Tibial nerve (tissue), 4 donors: ENCODE data around the gene ASIC1. TPM values are rescaled to one million over a fixed set of nuclear protein-coding genes. Genes with fewer than 3 reads are reported as not detected.

Experiments used
- DNase-seq, 2 donors: peaks; one replicate each; pipeline ENCODE4 v3.0.0-alpha.2; 2019; ENCODE audit warnings: low spot score in 2 of 2
- H3K27ac ChIP-seq, 4 donors: fragments of 200-600 bp; sonication (generic) in 3 of 4; one replicate each; pipeline ENCODE4 v1.5.1; 2017 to 2019; ENCODE audit warnings: mild to moderate bottlenecking in 1 of 4
- H3K27me3 ChIP-seq, 2 donors: fragments of 200-600 bp; sonication (generic) in 1 of 2; one replicate each; pipeline versions ENCODE4 v1.5.1 to v1.6.0; 2017 to 2019
- H3K36me3 ChIP-seq, 3 donors: fragments of 200-600 bp; sonication (generic); one replicate each; pipeline ENCODE4 v1.5.1; 2018 to 2019
- H3K4me1 ChIP-seq, 4 donors: fragments of 200-600 bp; sonication (generic) in 3 of 4; one replicate each; pipeline ENCODE4 v1.5.1; 2017 to 2019
- H3K4me3 ChIP-seq, 4 donors: fragments of 200-600 bp; sonication (generic) in 3 of 4; one replicate each; pipeline ENCODE4 v1.5.1; 2017 to 2019; ENCODE audit warnings: mild to moderate bottlenecking in 1 of 4, moderate library complexity in 1 of 4
- H3K9me3 ChIP-seq, 4 donors: fragments of 200-600 bp; sonication (generic) in 3 of 4; one replicate each; pipeline ENCODE4 v1.5.1; 2017 to 2019
- CTCF ChIP-seq, 5 experiments: fragments of 200-600 bp in 3 of 5; fragments of 450-650 bp in 2 of 5; sonication (generic) in 3 of 5; IDR thresholded peaks; one replicate each; pipeline ENCODE4 v1.5.1; 2016 to 2019; ENCODE audit warnings: antibody characterized with exemption in 5 of 5, mild to moderate bottlenecking in 3 of 5, moderate library complexity in 2 of 5
- EP300 ChIP-seq, 2 donors: sonication (generic); formaldehyde crosslinking; IDR thresholded peaks; one replicate each; pipeline ENCODE4 v1.6.1; 2017; ENCODE audit warnings: antibody characterized with exemption in 2 of 2, mild to moderate bottlenecking in 1 of 2
- POLR2A ChIP-seq, 2 donors: fragments of 450-650 bp; IDR thresholded peaks; one replicate each; pipeline ENCODE4 v1.6.1; 2017; ENCODE audit warnings: antibody characterized with exemption in 2 of 2, mild to moderate bottlenecking in 2 of 2, moderate library complexity in 2 of 2
- WGBS, 2 donors: methylation state at CpG; one replicate each; pipeline ENCODE4 v1.1.5; 2018; 5-methylcytosine and 5-hydroxymethylcytosine counted together
- total RNA-seq, 4 donors: library from RNA; depleted of rRNA; stranded (reverse); fragments of >200 nt; gene quantifications; one replicate each; pipeline ENCODE4 v1.1.0, GENCODE V29; 2016

Gene ASIC1
- total RNA-seq, 4 donors from 2014 or later: 1.8 to 4.2 (median 2.9) TPM; not detected in 1

DNA sequence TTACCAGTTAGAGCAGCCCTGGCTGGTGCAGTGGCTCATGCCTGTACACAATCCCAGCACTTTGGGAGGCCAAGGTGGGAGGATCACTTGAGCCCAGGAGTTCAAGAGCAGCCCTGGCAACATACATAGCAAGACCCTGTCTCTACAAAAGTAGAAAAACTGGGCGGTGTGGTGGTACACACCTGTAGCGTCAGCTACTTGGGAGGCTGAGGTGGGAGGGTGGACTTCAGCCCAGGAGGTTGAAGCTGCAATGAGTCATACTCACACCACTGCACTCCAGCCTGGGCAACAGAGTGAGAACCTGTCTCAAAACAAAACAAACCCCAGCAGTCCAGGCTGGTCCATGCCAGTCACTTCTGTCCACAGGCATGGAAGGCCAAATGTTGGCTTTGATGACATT lies 62.0 kb downstream of the ASIC1 start:
- no peaks in the 10 kb centered on the region for H3K27me3 ChIP-seq
- H3K4me1 ChIP-seq: peaks cover 0 to 28% (median under 1%) of the 10 kb centered on the region in 4 donors
- DNase-seq: no peak
- TF ChIP-seq POLR2A (IDR thresholded peaks at IDR 0.05) (no peak), CTCF (IDR thresholded peaks at IDR 0.05) (no peak)
- no peaks in the 10 kb centered on the region for H3K9me3 ChIP-seq
- no peak overlapping the region for H3K27ac ChIP-seq
- peaks cover 0 to 86% (median 9%) of the 10 kb centered on the region in 3 donors for H3K36me3 ChIP-seq
- 94 to 96% methylated on average over 2 of the region's 2 CpGs for WGBS, 2 donors
- no peak overlapping the region for H3K4me3 ChIP-seq

DNA sequence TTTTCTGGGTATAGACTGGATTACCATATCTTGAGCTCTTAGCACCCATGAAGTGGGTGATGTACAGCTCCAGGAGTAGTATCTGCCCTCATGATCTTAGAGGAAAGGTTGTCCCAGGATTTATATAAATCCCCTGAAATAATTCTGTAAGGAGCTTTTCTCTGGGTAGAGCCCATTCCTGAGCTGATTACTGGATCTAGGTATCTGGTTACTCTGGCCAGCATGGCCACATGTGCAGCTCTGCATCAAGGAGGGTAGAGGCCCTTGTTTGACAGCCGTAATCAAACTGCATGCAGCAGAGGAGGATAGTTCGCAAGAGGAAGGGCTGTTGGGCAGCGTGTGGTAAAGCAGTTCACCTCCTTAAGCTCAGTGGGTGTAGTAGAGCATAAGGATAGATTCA lies 63.1 kb downstream of the ASIC1 start:
- no peaks in the 10 kb centered on the region for H3K27me3 ChIP-seq
- WGBS, 2 donors: 73 to 92% methylated on average over 3 of the region's 3 CpGs
- H3K4me1 ChIP-seq: peaks cover 0 to 26% (median 0%) of the 10 kb centered on the region in 4 donors
- no peak overlapping the region for H3K27ac ChIP-seq
- DNase-seq: no peak
- no peaks in the 10 kb centered on the region for H3K9me3 ChIP-seq
- H3K36me3 ChIP-seq: peaks cover 0 to 85% (median 8%) of the 10 kb centered on the region in 3 donors
- H3K4me3 ChIP-seq: no peak overlapping the region
- no peak for TF ChIP-seq POLR2A (IDR thresholded peaks at IDR 0.05)
- no peak for TF ChIP-seq EP300 (IDR thresholded peaks at IDR 0.05)
- no peak for TF ChIP-seq CTCF (IDR thresholded peaks at IDR 0.05)

DNA sequence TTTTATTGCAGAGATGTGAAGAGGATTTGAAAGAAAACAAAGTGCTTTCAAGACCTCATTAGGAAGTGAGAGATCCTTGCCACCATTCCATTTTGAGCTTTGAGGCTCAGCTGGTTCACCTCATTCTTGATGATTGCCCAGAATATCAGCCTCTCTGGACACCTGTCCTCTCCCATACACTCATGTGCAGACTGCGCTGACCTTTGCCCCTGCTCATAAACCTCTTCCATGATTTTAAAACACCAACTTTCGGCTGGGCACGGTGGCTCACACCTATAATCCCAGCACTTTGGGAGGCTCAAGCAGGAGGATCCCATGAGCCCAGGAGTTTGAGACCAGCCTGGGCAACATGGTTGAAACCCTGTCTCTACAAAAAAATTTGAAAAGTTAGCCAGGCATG lies 63.6 kb downstream of the ASIC1 start:
- Histone ChIP-seq H3K9me3 (no peaks in the 10 kb centered on the region), H3K27me3 (no peaks in the 10 kb centered on the region), H3K36me3 (peaks cover 0 to 82% (median 6%) of the 10 kb centered on the region in 3 donors), H3K4me1 (peaks cover 0 to 25% (median 0%) of the 10 kb centered on the region in 4 donors), H3K4me3 (no peak overlapping the region), H3K27ac (no peak overlapping the region)
- no peak for DNase-seq
- TF ChIP-seq POLR2A (IDR thresholded peaks at IDR 0.05): no peak
- TF ChIP-seq EP300 (IDR thresholded peaks at IDR 0.05): no peak
- TF ChIP-seq CTCF (IDR thresholded peaks at IDR 0.05): no peak
- 90 to 93% methylated on average over 3 of the region's 3 CpGs for WGBS, 2 donors

GRCh38 chr12:50121641-50122040 lies 64.2 kb downstream of the ASIC1 start:
- WGBS, 2 donors: 84 to 92% methylated on average over 5 of the region's 5 CpGs
- H3K4me1 ChIP-seq: peaks cover 0 to 18% (median 0%) of the 10 kb centered on the region in 4 donors
- DNase-seq: no peak
- no peak overlapping the region for H3K4me3 ChIP-seq
- H3K9me3 ChIP-seq: no peaks in the 10 kb centered on the region
- no peak overlapping the region for H3K27ac ChIP-seq
- TF ChIP-seq POLR2A (IDR thresholded peaks at IDR 0.05): no peak
- TF ChIP-seq EP300 (IDR thresholded peaks at IDR 0.05): no peak
- no peak for TF ChIP-seq CTCF (IDR thresholded peaks at IDR 0.05)
- H3K27me3 ChIP-seq: no peaks in the 10 kb centered on the region
- H3K36me3 ChIP-seq: peaks cover 0 to 81% (median 6%) of the 10 kb centered on the region in 3 donors

DNA sequence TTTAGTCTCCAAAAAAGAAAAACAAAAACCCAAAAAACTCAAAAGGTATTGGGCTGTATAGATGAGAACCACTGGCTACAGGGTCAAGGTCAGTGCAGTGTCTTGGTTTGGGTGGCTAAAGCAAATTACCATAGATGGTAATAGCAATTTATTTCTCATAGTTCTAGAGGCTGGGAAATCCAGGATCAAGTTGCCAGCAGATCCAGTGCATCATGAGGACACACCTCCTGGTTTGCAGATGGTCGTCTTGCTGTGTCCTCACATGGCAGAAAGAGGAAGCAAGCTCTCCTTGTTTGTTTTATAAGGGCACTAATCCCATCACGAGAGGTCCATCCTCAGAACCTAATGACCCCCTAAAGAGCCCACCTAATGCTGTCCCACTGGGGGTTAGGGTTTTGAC lies 65.8 kb downstream of the ASIC1 start:
- Histone ChIP-seq H3K27ac (no peak overlapping the region), H3K27me3 (no peaks in the 10 kb centered on the region), H3K36me3 (peaks cover 0 to 84% (median 6%) of the 10 kb centered on the region in 3 donors), H3K4me3 (no peak overlapping the region), H3K4me1 (peaks cover 0 to 11% (median 0%) of the 10 kb centered on the region in 4 donors), H3K9me3 (no peaks in the 10 kb centered on the region)
- WGBS, 2 donors: 77 to 80% methylated on average over 2 of the region's 2 CpGs
- no peak for DNase-seq
- no peak for TF ChIP-seq EP300 (IDR thresholded peaks at IDR 0.05)
- TF ChIP-seq POLR2A (IDR thresholded peaks at IDR 0.05): no peak
- no peak for TF ChIP-seq CTCF (IDR thresholded peaks at IDR 0.05)
